Astrocyte (in vitro differentiated cells and primary cell): ENCODE measurements around the gene ARHGAP19. TPM values are rescaled to one million over a fixed set of nuclear protein-coding genes. Genes with fewer than 3 reads are reported as not detected.

ENCODE experiments used
- DNase-seq: peaks from one replicate; pipeline ENCODE4 v3.0.0-alpha.2; 2010; ENCODE audit warnings: low read depth
- FAIRE-seq: peaks from 2 replicates; lab custom pipeline; 2011; peaks lifted over from hg19 to GRCh38; lab: Jason Lieb, UNC
- H2AFZ ChIP-seq: 2 replicates; pipeline ENCODE4 v1.6.0; 2012; ENCODE audit warnings: low read depth, low read length, inconsistent platforms
- H3K27ac ChIP-seq: 2 replicates; pipeline ENCODE4 v1.5.1; 2011; ENCODE audit warnings: low read depth, low read length, inconsistent platforms
- H3K27me3 ChIP-seq: 2 replicates; pipeline ENCODE4 v1.6.0; 2011; ENCODE audit warnings: low read length, inconsistent platforms; ENCODE audit not compliant: insufficient read depth
- H3K36me3 ChIP-seq: 2 replicates; pipeline ENCODE4 v1.5.1; 2011; ENCODE audit warnings: low read length, inconsistent platforms; ENCODE audit not compliant: insufficient read depth
- H3K4me1 ChIP-seq: 2 replicates; pipeline ENCODE4 v1.5.1; 2011; ENCODE audit warnings: low read length, inconsistent platforms; ENCODE audit not compliant: insufficient read depth
- H3K4me2 ChIP-seq: 2 replicates; pipeline ENCODE4 v1.6.0; 2012; ENCODE audit warnings: low read length, inconsistent platforms
- H3K4me3 ChIP-seq: 2 replicates; pipeline ENCODE4 v1.5.1; 2011; ENCODE audit warnings: low read depth, mild to moderate bottlenecking, low read length, inconsistent platforms; ENCODE audit not compliant: insufficient read depth
- H3K79me2 ChIP-seq: 2 replicates; pipeline ENCODE4 v1.6.0; 2012; ENCODE audit warnings: mild to moderate bottlenecking, low read length, inconsistent platforms; ENCODE audit not compliant: insufficient read depth
- H3K9ac ChIP-seq: 2 replicates; pipeline ENCODE4 v1.6.0; 2012; ENCODE audit warnings: mild to moderate bottlenecking, low read length, inconsistent platforms
- H3K9me3 ChIP-seq: 2 replicates; pipeline ENCODE4 v1.5.1; 2012; ENCODE audit warnings: low read depth, mild to moderate bottlenecking, low read length, inconsistent platforms; ENCODE audit not compliant: insufficient read depth
- H4K20me1 ChIP-seq: 2 replicates; pipeline ENCODE4 v1.6.0; 2012; ENCODE audit warnings: low read length, inconsistent platforms; ENCODE audit not compliant: insufficient read depth
- H3K27ac Mint-ChIP-seq: one replicate; pipeline ENCODE4 v1.8.0; 2021; ENCODE audit warnings: mild to moderate bottlenecking, mixed read lengths; ENCODE audit not compliant: unreplicated experiment
- H3K27me3 Mint-ChIP-seq: one replicate; pipeline ENCODE4 v1.8.0; 2021; ENCODE audit warnings: low read depth, mixed read lengths; ENCODE audit not compliant: unreplicated experiment
- H3K36me3 Mint-ChIP-seq: one replicate; pipeline ENCODE4 v1.8.0; 2021; ENCODE audit warnings: low read depth, mixed read lengths; ENCODE audit not compliant: unreplicated experiment
- H3K4me1 Mint-ChIP-seq: one replicate; pipeline ENCODE4 v1.8.0; 2021; ENCODE audit warnings: low read depth, mixed read lengths; ENCODE audit not compliant: unreplicated experiment
- H3K4me3 Mint-ChIP-seq: one replicate; pipeline ENCODE4 v1.8.0; 2021; ENCODE audit warnings: mild to moderate bottlenecking, moderate library complexity, mixed read lengths; ENCODE audit not compliant: unreplicated experiment
- H3K9me3 Mint-ChIP-seq: one replicate; pipeline ENCODE4 v1.8.0; 2021; ENCODE audit warnings: mild to moderate bottlenecking, mixed read lengths; ENCODE audit not compliant: unreplicated experiment
- EZH2 ChIP-seq: IDR thresholded peaks from 2 replicates; pipeline ENCODE4 v1.6.1; 2012; ENCODE audit warnings: mild to moderate bottlenecking, low read length, inconsistent platforms; ENCODE audit not compliant: insufficient read depth
- total RNA-seq: library from RNA; stranded (reverse); gene quantifications from 2 replicates; pipeline ENCODE4 v1.2.1, GENCODE V29; 2021
- TF ChIP-seq, protein P1 (sequence below): IDR thresholded peaks from 2 replicates; pipeline ENCODE4 v1.5.1; 2011; ENCODE audit warnings: low read depth, mild to moderate bottlenecking, inconsistent platforms, low read length, moderate library complexity; ENCODE audit not compliant: insufficient read depth

The ARHGAP19 gene
- total RNA-seq, 1 donor from 2014 or later: 9.0 TPM

DNA sequence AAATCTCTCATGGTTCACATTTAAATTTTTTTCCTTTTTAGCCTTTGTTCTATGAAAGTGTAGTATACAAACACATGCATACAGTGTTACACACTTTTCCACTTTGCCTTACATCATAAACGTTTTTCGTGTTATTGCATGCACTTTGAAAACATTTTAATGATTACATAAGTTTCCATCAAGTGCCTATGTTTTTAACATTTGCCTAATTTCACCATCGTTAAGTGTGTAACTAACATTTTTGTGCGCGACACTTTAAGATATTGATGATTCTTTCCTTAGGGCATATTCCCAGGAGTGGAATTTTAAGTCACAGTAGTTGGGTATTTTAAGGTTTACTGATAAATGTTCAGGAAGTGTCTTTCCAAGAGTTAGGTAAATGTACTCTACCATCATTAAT, 43.6 kb upstream of the ARHGAP19 start:
- Mint-ChIP-seq H3K27ac (no peak overlapping the region), H3K36me3 (no peaks in the 10 kb centered on the region)

DNA sequence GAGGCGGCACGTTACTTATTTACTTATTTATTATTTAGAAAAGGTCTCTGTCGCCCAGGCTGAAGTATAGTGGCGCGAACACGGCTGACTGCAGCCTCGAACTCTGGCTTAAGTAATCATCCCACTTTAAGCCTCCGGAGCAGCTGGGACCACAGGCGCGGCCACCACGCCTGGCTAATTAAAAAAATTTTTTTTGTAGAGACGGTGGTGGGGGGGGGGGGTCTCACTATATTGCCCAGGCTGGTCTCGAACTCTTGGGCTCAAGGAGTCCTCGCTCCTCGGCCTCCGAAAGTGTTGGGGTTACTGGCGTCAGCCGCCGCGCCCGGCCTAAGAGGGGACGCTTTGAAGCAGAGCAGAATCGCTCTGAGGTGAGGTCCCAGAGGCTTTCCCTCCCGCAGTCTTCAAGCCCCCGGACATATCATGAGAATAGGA, 42.8 kb upstream of the ARHGAP19 start:
- Histone ChIP-seq H3K4me2 (peak overlapping the region; percentile 84), H2AFZ (peak overlapping the region; percentile 51), H4K20me1 (peaks cover 7% of the 10 kb centered on the region), H3K9ac (peak overlapping the region; percentile 98), H3K9me3 (no peaks in the 10 kb centered on the region), H3K27me3 (peaks cover 29% of the 10 kb centered on the region), H3K79me2 (peaks cover 7% of the 10 kb centered on the region), H3K27ac (no peak overlapping the region), H3K36me3 (no peaks in the 10 kb centered on the region), H3K4me3 (peak overlapping the region; percentile 72), H3K4me1 (peaks cover 11% of the 10 kb centered on the region)
- TF ChIP-seq EZH2: peak; percentile 47
- TF ChIP-seq, protein P1, sequence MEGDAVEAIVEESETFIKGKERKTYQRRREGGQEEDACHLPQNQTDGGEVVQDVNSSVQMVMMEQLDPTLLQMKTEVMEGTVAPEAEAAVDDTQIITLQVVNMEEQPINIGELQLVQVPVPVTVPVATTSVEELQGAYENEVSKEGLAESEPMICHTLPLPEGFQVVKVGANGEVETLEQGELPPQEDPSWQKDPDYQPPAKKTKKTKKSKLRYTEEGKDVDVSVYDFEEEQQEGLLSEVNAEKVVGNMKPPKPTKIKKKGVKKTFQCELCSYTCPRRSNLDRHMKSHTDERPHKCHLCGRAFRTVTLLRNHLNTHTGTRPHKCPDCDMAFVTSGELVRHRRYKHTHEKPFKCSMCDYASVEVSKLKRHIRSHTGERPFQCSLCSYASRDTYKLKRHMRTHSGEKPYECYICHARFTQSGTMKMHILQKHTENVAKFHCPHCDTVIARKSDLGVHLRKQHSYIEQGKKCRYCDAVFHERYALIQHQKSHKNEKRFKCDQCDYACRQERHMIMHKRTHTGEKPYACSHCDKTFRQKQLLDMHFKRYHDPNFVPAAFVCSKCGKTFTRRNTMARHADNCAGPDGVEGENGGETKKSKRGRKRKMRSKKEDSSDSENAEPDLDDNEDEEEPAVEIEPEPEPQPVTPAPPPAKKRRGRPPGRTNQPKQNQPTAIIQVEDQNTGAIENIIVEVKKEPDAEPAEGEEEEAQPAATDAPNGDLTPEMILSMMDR: no peak
- Mint-ChIP-seq H3K4me3 (peak overlapping the region; percentile 54), H3K27ac (no peak overlapping the region), H3K36me3 (peaks cover under 1% of the 10 kb centered on the region), H3K9me3 (no peaks in the 10 kb centered on the region), H3K27me3 (peaks cover 15% of the 10 kb centered on the region), H3K4me1 (peaks cover 25% of the 10 kb centered on the region)
- DNase-seq (no peak), FAIRE-seq (no peak)

More for the DNA sequence above, 43.6 kb upstream of the ARHGAP19 start:
- Histone ChIP-seq H3K9ac (no peak overlapping the region), H3K79me2 (peaks cover 7% of the 10 kb centered on the region), H3K4me3 (no peak overlapping the region), H3K4me2 (no peak overlapping the region), H3K4me1 (peaks cover 11% of the 10 kb centered on the region), H3K27ac (no peak overlapping the region), H3K36me3 (no peaks in the 10 kb centered on the region), H2AFZ (no peak overlapping the region), H3K9me3 (no peaks in the 10 kb centered on the region), H4K20me1 (peaks cover 7% of the 10 kb centered on the region), H3K27me3 (peaks cover 29% of the 10 kb centered on the region)
- H3K4me3 Mint-ChIP-seq: peak overlapping the region; percentile 54
- DNase-seq (no peak), FAIRE-seq (peak; percentile 20)
- H3K4me1 Mint-ChIP-seq: peaks cover 25% of the 10 kb centered on the region
- TF ChIP-seq EZH2: peak; percentile 29
- TF ChIP-seq, protein P1: no peak
- no peaks in the 10 kb centered on the region for H3K9me3 Mint-ChIP-seq
- H3K27me3 Mint-ChIP-seq: peaks cover 15% of the 10 kb centered on the region
